ENCODE measurements around the gene PXT1. TPM values are rescaled to one million over a fixed set of nuclear protein-coding genes. Genes with fewer than 3 reads are reported as not detected.
"Not testable (repeated sequence)": the region's sequence is repeated elsewhere in the genome, so short reads cannot be mapped to it uniquely, and the experiment has no call there.

Gene PXT1
- total RNA-seq, 1 donor from 2014 or later, result not detected

GRCh38 chr6:36460916-36461315, 18.3 kb upstream of the PXT1 start:
- Histone ChIP-seq H3K9me3 (no peaks in the 10 kb centered on the region), H3K4me1 (peaks cover 36% of the 10 kb centered on the region), H3K27me3 (no peaks in the 10 kb centered on the region), H3K27ac (no peak overlapping the region), H3K36me3 (no peaks in the 10 kb centered on the region), H3K4me3 (no peak overlapping the region)
- DNase-seq (ENCODE audit: extremely low spot score in 2 of 2), result no peak
- TF ChIP-seq POLR2AphosphoS5 (IDR thresholded peaks at IDR 0.05; ENCODE audit: insufficient read depth in 1 of 2, low read depth in 1 of 2) (no peak), CTCF (IDR thresholded peaks at IDR 0.05) (no peak), POLR2A (IDR thresholded peaks at IDR 0.05) (no peak)
- intact Hi-C loops (cut with DNase I), result no loop called here

GRCh38 chr6:36459501-36459900, 16.8 kb upstream of the PXT1 start:
- no peak for DNase-seq (ENCODE audit: extremely low spot score in 2 of 2)
- intact Hi-C loops (cut with DNase I), result no loop called here
- Histone ChIP-seq H3K27ac (no peak overlapping the region), H3K9me3 (no peaks in the 10 kb centered on the region), H3K4me3 (no peak overlapping the region), H3K27me3 (no peaks in the 10 kb centered on the region), H3K36me3 (no peaks in the 10 kb centered on the region), H3K4me1 (peaks cover 47% of the 10 kb centered on the region)
- TF ChIP-seq POLR2AphosphoS5 (IDR thresholded peaks at IDR 0.05; ENCODE audit: insufficient read depth in 1 of 2, low read depth in 1 of 2) (no peak), CTCF (IDR thresholded peaks at IDR 0.05) (no peak), POLR2A (IDR thresholded peaks at IDR 0.05) (no peak)

- Histone ChIP-seq H3K9me3 (no peaks in the 10 kb centered on the region), H3K27me3 (no peaks in the 10 kb centered on the region), H3K36me3 (peaks cover 0 to 8% of the 10 kb centered on the region in 2 donors), H3K4me3 (no peak overlapping the region), H3K27ac (no peak overlapping the region), H3K4me1 (peaks cover 28% of the 10 kb centered on the region)
- TF ChIP-seq CTCF (IDR thresholded peaks at IDR 0.05) (no peak), POLR2A (IDR thresholded peaks at IDR 0.05) (no peak), POLR2AphosphoS5 (IDR thresholded peaks at IDR 0.05; ENCODE audit: insufficient read depth in 1 of 2, low read depth in 1 of 2) (no peak)
- DNase-seq (ENCODE audit: extremely low spot score in 2 of 2), result no peak
- intact Hi-C loops (cut with DNase I), result no loop called here
These were observed 12.9 kb upstream of the PXT1 start for GRCh38 chr6:36455486-36456027.

- H3K27me3 ChIP-seq; H3K4me3 ChIP-seq; intact Hi-C loops (cut with DNase I); H3K9me3 ChIP-seq; DNase-seq (ENCODE audit: extremely low spot score in 2 of 2); H3K36me3 ChIP-seq; H3K27ac ChIP-seq: not testable (repeated sequence)
- H3K4me1 ChIP-seq, result peaks cover 11% of the 10 kb centered on the region
These were observed 10.2 kb upstream of the PXT1 start for GRCh38 chr6:36452897-36453296.

GRCh38 chr6:36449173-36449572, 6.5 kb upstream of the PXT1 start:
- not testable (repeated sequence) for H3K9me3 ChIP-seq; H3K27me3 ChIP-seq; DNase-seq (ENCODE audit: extremely low spot score in 2 of 2); H3K4me3 ChIP-seq; H3K36me3 ChIP-seq; H3K27ac ChIP-seq
- peaks cover 16% of the 10 kb centered on the region for H3K4me1 ChIP-seq
- intact Hi-C loops (cut with DNase I), result loop anchor here (10.0 kb wide), 1 partner anchor 96 kb away; the partner anchor contains the start of gene STK38

- no peak for TF ChIP-seq CTCF (IDR thresholded peaks at IDR 0.05)
- no peak for TF ChIP-seq POLR2A (IDR thresholded peaks at IDR 0.05)
- TF ChIP-seq POLR2AphosphoS5 (IDR thresholded peaks at IDR 0.05; ENCODE audit: insufficient read depth in 1 of 2, low read depth in 1 of 2), result no peak
- no peaks in the 10 kb centered on the region for H3K9me3 ChIP-seq
- no peak overlapping the region for H3K27ac ChIP-seq
- H3K4me1 ChIP-seq, result peaks cover 39% of the 10 kb centered on the region
- intact Hi-C loops (cut with DNase I), result loop anchor here (10.0 kb wide), 1 partner anchor 99 kb away; the partner anchor contains the start of gene STK38
- H3K4me3 ChIP-seq, result no peak overlapping the region
- H3K27me3 ChIP-seq, result no peaks in the 10 kb centered on the region
- no peak for DNase-seq (ENCODE audit: extremely low spot score in 2 of 2)
- no peaks in the 10 kb centered on the region for H3K36me3 ChIP-seq
These were observed 3.0 kb upstream of the PXT1 start for GRCh38 chr6:36445621-36446020.

Measured in vagina (tissue), 2 donors.